ENCODE measurements around the gene SYNE3.

DNA sequence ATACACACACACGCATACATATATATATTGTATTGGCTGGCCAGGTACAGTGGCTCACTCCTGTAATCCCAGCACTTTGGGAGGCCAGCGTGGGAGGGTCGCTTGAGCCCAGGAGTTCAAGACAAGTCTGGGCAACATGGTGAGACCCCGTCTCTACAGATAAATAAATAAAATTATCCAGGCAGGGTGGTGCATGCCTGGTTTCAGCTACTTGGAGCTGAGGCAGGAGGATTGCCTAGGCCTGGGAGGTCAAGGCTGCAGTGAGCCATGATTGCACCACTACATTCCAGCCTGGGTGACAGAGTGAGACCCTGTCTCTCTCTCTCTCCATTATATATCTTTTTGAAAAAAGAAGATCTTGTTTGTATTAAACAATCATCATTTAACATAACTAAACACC is 4.6 kb upstream of the SYNE3 start:
- TF ChIP-seq CREB1 (IDR thresholded peaks at IDR 0.05) (no peak), CREB1 (CRISPR knock-in tag; IDR thresholded peaks at IDR 0.05) (no peak), CEBPB (tag; IDR thresholded peaks at IDR 0.05) (no peak), STAT6 (CRISPR knock-in tag; IDR thresholded peaks at IDR 0.05) (no peak), CTCF (IDR thresholded peaks at IDR 0.05 in 2 of 3, conservative IDR thresholded peaks at IDR 0.05 in 1 of 3; ENCODE audit: insufficient read depth in 2 of 3, low read depth in 1 of 3, low read length in 3 of 3) (no peak), BCLAF1 (IDR thresholded peaks at IDR 0.05; ENCODE audit: borderline replicate concordance in 1 of 2, control insufficient read depth in 1 of 2, low read depth in 2 of 2, low read length in 1 of 2) (no peak), SP2 (IDR thresholded peaks at IDR 0.05; ENCODE audit: extremely low read depth, low read depth, low read length, poor library complexity, severe bottlenecking) (no peak), ZKSCAN8 (CRISPR knock-in tag; IDR thresholded peaks at IDR 0.05) (no peak), ETS1 (conservative IDR thresholded peaks at IDR 0.05; ENCODE audit: control insufficient read depth, low read depth, low read length) (no peak), ZNF224 (CRISPR knock-in tag; IDR thresholded peaks at IDR 0.05) (no peak), BHLHE40 (IDR thresholded peaks at IDR 0.05; ENCODE audit: low read length) (no peak), RFX5 (IDR thresholded peaks at IDR 0.05; ENCODE audit: low read depth, low read length) (no peak)
- TF ChIP-seq, protein P1, sequence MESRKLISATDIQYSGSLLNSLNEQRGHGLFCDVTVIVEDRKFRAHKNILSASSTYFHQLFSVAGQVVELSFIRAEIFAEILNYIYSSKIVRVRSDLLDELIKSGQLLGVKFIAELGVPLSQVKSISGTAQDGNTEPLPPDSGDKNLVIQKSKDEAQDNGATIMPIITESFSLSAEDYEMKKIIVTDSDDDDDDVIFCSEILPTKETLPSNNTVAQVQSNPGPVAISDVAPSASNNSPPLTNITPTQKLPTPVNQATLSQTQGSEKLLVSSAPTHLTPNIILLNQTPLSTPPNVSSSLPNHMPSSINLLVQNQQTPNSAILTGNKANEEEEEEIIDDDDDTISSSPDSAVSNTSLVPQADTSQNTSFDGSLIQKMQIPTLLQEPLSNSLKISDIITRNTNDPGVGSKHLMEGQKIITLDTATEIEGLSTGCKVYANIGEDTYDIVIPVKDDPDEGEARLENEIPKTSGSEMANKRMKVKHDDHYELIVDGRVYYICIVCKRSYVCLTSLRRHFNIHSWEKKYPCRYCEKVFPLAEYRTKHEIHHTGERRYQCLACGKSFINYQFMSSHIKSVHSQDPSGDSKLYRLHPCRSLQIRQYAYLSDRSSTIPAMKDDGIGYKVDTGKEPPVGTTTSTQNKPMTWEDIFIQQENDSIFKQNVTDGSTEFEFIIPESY (CRISPR knock-in tag; IDR thresholded peaks at IDR 0.05), result no peak
- TF ChIP-seq, protein P2, sequence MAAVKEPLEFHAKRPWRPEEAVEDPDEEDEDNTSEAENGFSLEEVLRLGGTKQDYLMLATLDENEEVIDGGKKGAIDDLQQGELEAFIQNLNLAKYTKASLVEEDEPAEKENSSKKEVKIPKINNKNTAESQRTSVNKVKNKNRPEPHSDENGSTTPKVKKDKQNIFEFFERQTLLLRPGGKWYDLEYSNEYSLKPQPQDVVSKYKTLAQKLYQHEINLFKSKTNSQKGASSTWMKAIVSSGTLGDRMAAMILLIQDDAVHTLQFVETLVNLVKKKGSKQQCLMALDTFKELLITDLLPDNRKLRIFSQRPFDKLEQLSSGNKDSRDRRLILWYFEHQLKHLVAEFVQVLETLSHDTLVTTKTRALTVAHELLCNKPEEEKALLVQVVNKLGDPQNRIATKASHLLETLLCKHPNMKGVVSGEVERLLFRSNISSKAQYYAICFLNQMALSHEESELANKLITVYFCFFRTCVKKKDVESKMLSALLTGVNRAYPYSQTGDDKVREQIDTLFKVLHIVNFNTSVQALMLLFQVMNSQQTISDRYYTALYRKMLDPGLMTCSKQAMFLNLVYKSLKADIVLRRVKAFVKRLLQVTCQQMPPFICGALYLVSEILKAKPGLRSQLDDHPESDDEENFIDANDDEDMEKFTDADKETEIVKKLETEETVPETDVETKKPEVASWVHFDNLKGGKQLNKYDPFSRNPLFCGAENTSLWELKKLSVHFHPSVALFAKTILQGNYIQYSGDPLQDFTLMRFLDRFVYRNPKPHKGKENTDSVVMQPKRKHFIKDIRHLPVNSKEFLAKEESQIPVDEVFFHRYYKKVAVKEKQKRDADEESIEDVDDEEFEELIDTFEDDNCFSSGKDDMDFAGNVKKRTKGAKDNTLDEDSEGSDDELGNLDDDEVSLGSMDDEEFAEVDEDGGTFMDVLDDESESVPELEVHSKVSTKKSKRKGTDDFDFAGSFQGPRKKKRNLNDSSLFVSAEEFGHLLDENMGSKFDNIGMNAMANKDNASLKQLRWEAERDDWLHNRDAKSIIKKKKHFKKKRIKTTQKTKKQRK (IDR thresholded peaks at IDR 0.05; ENCODE audit: borderline replicate concordance, low read depth, low read length), result no peak
